Measurements from ENCODE around the gene ACADSB. TPM values are rescaled to one million over a fixed set of nuclear protein-coding genes. Genes with fewer than 3 reads are reported as not detected.

Gene ACADSB
- polyA plus RNA-seq, 1 donor from 2014 or later = 20.3 TPM

DNA sequence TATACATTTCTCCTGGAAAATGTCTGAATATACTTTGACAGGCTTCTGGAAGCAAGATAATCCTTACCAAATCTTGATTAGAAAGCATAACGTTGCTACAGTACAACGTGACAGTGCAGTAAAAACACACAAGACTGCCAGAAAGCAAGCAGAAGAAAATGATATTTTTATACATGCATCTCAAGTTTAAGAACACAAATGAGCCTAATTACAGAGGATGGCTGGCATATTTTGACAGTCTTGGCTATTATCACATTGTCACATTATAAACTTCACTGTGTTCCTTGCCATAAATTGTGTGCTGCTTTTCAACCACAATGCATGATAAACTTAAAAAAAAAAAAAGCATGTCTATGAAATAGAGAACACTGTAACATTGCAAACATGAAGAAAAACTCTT lies 4.5 kb upstream of the ACADSB start:
- no peaks in the 10 kb centered on the region for H3K36me3 ChIP-seq (ENCODE audit: insufficient read depth, low read length)
- no peak overlapping the region for H3K9ac ChIP-seq (ENCODE audit: low read length)
- no peak overlapping the region for H3K27ac ChIP-seq (ENCODE audit: low read length)
- no peaks in the 10 kb centered on the region for H4K20me1 ChIP-seq (ENCODE audit: insufficient read depth)
- H3K9me3 ChIP-seq (ENCODE audit: low read length) = no peaks in the 10 kb centered on the region
- no peaks in the 10 kb centered on the region for H3K27me3 ChIP-seq (ENCODE audit: insufficient read depth, low read depth, low read length)
- no peaks in the 10 kb centered on the region for H3K9me2 ChIP-seq (ENCODE audit: insufficient read depth, low read length)
- no peak overlapping the region for H2AFZ ChIP-seq (ENCODE audit: low read depth, low read length)
- no peaks in the 10 kb centered on the region for H3F3A ChIP-seq (ENCODE audit: insufficient read depth, low read length, poor library complexity, severe bottlenecking)
- TF ChIP-seq, protein P1, sequence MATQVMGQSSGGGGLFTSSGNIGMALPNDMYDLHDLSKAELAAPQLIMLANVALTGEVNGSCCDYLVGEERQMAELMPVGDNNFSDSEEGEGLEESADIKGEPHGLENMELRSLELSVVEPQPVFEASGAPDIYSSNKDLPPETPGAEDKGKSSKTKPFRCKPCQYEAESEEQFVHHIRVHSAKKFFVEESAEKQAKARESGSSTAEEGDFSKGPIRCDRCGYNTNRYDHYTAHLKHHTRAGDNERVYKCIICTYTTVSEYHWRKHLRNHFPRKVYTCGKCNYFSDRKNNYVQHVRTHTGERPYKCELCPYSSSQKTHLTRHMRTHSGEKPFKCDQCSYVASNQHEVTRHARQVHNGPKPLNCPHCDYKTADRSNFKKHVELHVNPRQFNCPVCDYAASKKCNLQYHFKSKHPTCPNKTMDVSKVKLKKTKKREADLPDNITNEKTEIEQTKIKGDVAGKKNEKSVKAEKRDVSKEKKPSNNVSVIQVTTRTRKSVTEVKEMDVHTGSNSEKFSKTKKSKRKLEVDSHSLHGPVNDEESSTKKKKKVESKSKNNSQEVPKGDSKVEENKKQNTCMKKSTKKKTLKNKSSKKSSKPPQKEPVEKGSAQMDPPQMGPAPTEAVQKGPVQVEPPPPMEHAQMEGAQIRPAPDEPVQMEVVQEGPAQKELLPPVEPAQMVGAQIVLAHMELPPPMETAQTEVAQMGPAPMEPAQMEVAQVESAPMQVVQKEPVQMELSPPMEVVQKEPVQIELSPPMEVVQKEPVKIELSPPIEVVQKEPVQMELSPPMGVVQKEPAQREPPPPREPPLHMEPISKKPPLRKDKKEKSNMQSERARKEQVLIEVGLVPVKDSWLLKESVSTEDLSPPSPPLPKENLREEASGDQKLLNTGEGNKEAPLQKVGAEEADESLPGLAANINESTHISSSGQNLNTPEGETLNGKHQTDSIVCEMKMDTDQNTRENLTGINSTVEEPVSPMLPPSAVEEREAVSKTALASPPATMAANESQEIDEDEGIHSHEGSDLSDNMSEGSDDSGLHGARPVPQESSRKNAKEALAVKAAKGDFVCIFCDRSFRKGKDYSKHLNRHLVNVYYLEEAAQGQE (IDR thresholded peaks at IDR 0.05; ENCODE audit: borderline replicate concordance) = no peak
- TF ChIP-seq POLR2AphosphoS5 (IDR thresholded peaks at IDR 0.05) = no peak
- no peak for TF ChIP-seq CTCF (IDR thresholded peaks at IDR 0.05; ENCODE audit: poor library complexity, severe bottlenecking)
- TF ChIP-seq EP300 (conservative IDR thresholded peaks at IDR 0.05; ENCODE audit: poor library complexity, severe bottlenecking) = no peak
- no peak for TF ChIP-seq EZH2 (IDR thresholded peaks at IDR 0.05; ENCODE audit: borderline replicate concordance, insufficient read depth, low read length, poor library complexity, severe bottlenecking)
- TF ChIP-seq MXI1 (conservative IDR thresholded peaks at IDR 0.05; ENCODE audit: poor library complexity, severe bottlenecking) = no peak
- no peak for TF ChIP-seq RAD21 (conservative IDR thresholded peaks at IDR 0.05)
- no peak for TF ChIP-seq TAF1 (IDR thresholded peaks at IDR 0.05; ENCODE audit: low read depth)
- H3K4me2 ChIP-seq (ENCODE audit: low read length) = no peak overlapping the region
- H3K79me2 ChIP-seq (replicated peaks; ENCODE audit: insufficient read depth, low read length) = peaks cover 46% of the 10 kb centered on the region
- no peak overlapping the region for H3K4me3 ChIP-seq (ENCODE audit: low read length)

DNA sequence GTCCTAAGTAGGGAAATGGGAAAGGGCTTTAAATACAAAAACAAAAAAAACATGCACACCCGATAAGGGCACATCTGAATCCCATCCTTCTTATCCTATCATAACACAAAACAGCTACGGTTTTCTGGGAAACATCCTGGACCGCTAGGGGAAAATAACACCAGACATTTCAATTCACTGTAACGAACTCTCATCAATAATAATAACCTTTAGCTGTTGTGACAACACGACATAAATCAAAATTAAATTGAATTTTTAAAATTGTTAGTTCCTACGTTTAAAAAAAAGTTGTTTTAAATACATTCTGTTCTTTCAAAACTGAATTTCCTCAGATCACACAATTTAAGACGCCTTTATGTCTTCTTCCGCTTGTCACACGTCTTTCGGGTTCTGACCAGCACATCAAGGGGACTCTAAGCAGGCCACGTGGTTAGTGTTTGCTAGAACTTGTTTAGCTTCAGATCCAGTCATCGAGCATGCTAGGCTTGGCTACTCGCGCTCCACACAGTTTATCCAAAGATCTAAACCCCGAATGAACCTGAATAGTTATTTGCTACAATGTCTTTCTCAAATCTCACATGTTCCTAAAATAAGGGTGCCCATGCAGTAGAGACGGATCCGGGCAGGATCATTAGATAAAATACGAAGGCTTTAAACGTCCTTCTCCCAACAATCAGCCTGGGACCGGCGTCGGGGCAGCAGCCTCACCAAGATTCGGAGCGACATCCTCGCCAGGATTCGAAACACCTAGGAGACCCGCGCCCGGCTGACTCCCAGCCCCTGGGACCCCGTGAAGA lies 1.1 kb upstream of the ACADSB start:
- H3F3A ChIP-seq (ENCODE audit: insufficient read depth, low read length, poor library complexity, severe bottlenecking) = no peaks in the 10 kb centered on the region
- no peaks in the 10 kb centered on the region for H3K9me2 ChIP-seq (ENCODE audit: insufficient read depth, low read length)
- peak overlapping the region; percentile 77 for H3K27ac ChIP-seq (ENCODE audit: low read length)
- peak overlapping the region; percentile 83 for H3K4me3 ChIP-seq (ENCODE audit: low read length)
- H3K4me2 ChIP-seq (ENCODE audit: low read length) = peak overlapping the region; percentile 68
- peak overlapping the region; percentile 96 for H2AFZ ChIP-seq (ENCODE audit: low read depth, low read length)
- no peaks in the 10 kb centered on the region for H3K9me3 ChIP-seq (ENCODE audit: low read length)
- no peaks in the 10 kb centered on the region for H3K36me3 ChIP-seq (ENCODE audit: insufficient read depth, low read length)
- no peaks in the 10 kb centered on the region for H4K20me1 ChIP-seq (ENCODE audit: insufficient read depth)
- H3K9ac ChIP-seq (ENCODE audit: low read length) = peak overlapping the region; percentile 87
- TF ChIP-seq MXI1 (conservative IDR thresholded peaks at IDR 0.05; ENCODE audit: poor library complexity, severe bottlenecking) = peak; percentile 77
- TF ChIP-seq EP300 (conservative IDR thresholded peaks at IDR 0.05; ENCODE audit: poor library complexity, severe bottlenecking) = no peak
- peaks cover 50% of the 10 kb centered on the region for H3K79me2 ChIP-seq (replicated peaks; ENCODE audit: insufficient read depth, low read length)
- no peaks in the 10 kb centered on the region for H3K27me3 ChIP-seq (ENCODE audit: insufficient read depth, low read depth, low read length)
